BLaER1 (cell line): ENCODE data around the gene MAGI2.

Source experiments
- H3K27ac ChIP-seq: shearing (Covaris generic); formaldehyde crosslinking; 2 replicates; pipeline ENCODE4 v1.8.1; 2022
- H3K27me3 ChIP-seq: shearing (Covaris generic); formaldehyde crosslinking; 2 replicates; pipeline ENCODE4 v1.8.1; 2022
- H3K36me3 ChIP-seq: shearing (Covaris generic); formaldehyde crosslinking; 2 replicates; pipeline ENCODE4 v1.8.1; 2022
- H3K4me1 ChIP-seq: shearing (Covaris generic); formaldehyde crosslinking; 2 replicates; pipeline ENCODE4 v1.8.1; 2022
- H3K4me2 ChIP-seq: shearing (Covaris generic); formaldehyde crosslinking; 2 replicates; pipeline ENCODE4 v1.8.1; 2022
- H3K4me3 ChIP-seq: shearing (Covaris generic); formaldehyde crosslinking; 2 replicates; pipeline ENCODE4 v1.8.1; 2022
- H3K9ac ChIP-seq: shearing (Covaris generic); formaldehyde crosslinking; 2 replicates; pipeline ENCODE4 v1.8.1; 2022
- H3K9me3 ChIP-seq: shearing (Covaris generic); formaldehyde crosslinking; 2 replicates; pipeline ENCODE4 v1.8.1; 2022
- H4K20me1 ChIP-seq: shearing (Covaris generic); formaldehyde crosslinking; 2 replicates; pipeline ENCODE4 v1.8.1; 2022
- Cebpa-rat ChIP-seq: shearing (Covaris generic); IDR thresholded peaks from 2 replicates; pipeline ENCODE4 v1.8.1; 2022

Gene MAGI2

DNA sequence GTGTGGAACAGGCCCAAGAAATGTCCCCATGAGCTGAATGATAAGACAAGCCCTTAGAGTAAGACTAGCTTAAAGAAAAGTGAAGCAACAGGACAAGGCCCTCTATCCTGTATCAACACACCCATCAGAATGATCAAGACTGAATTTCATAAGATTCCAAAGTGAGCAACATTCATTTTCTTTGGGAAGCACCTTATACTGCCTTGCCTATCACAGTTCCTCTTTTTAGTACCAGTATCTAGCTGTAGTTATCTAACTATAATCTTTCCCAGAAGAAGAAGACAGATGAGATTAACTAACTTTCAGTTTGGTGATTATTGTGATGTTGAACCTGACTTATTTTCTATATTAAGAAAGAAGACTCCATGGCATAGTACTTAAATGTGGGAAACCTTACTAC, 1263.7 kb downstream of the MAGI2 start:
- Histone ChIP-seq H4K20me1 (no peaks in the 10 kb centered on the region), H3K27ac (no peak overlapping the region), H3K4me2 (no peak overlapping the region), H3K4me3 (no peak overlapping the region), H3K9ac (no peak overlapping the region), H3K27me3 (no peaks in the 10 kb centered on the region), H3K36me3 (no peaks in the 10 kb centered on the region), H3K9me3 (no peaks in the 10 kb centered on the region), H3K4me1 (no peaks in the 10 kb centered on the region)
- TF ChIP-seq Cebpa-rat, result no peak

DNA sequence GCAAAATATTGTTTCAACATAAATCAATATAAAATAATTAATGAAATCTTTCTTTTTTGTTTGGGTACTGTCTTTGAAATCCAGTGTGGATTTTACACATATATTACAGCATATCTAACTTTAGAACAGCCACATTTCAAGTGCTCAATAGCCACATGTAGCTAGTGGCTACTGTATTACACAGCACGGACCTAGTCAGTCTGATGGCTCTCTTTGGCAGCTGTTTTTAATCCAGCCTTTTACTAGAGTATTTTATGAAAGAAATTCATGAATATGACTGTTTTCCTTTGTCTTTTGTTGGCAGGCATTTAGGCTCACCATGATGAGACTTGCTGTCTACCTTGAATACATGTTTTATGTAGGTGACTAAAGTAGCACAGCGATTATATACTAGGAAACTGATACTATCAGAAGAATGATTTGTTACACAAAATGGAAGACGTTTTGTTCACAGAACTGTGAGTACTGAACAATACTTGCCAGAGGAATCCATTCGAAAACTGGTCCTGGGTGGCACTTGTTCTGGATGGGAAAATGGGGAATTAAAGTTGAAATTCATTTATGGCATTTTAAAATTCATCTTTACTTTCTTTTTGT, 1268.2 kb downstream of the MAGI2 start:
- Histone ChIP-seq H3K36me3 (no peaks in the 10 kb centered on the region), H3K9me3 (no peaks in the 10 kb centered on the region), H3K9ac (no peak overlapping the region), H3K4me3 (no peak overlapping the region), H3K4me1 (no peaks in the 10 kb centered on the region), H4K20me1 (no peaks in the 10 kb centered on the region), H3K4me2 (no peak overlapping the region), H3K27ac (no peak overlapping the region), H3K27me3 (no peaks in the 10 kb centered on the region)
- no peak for TF ChIP-seq Cebpa-rat

DNA sequence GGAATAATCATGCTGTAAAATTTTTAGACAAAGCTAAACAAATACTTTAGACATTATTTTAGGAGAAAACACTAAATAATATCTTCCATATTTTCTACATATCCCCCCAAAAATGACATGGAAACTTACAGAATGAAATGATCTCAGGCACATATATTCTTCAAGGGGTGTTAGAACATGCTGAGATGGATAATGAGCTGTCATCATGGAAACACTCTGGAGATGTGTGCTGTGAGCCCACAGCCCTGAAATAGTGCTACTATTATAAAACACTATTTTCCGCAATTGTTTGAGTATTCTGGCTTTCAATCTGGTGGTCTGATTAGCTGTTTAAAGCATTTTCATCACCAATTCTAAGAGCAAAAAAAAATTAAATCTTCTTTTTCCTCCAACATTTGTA, 1269.2 kb downstream of the MAGI2 start:
- no peaks in the 10 kb centered on the region for H3K36me3 ChIP-seq
- no peaks in the 10 kb centered on the region for H3K9me3 ChIP-seq
- no peaks in the 10 kb centered on the region for H3K27me3 ChIP-seq
- H4K20me1 ChIP-seq, result no peaks in the 10 kb centered on the region
- no peak overlapping the region for H3K4me2 ChIP-seq
- H3K9ac ChIP-seq, result no peak overlapping the region
- no peak for TF ChIP-seq Cebpa-rat
- no peak overlapping the region for H3K27ac ChIP-seq
- H3K4me3 ChIP-seq, result no peak overlapping the region
- H3K4me1 ChIP-seq, result no peaks in the 10 kb centered on the region

DNA sequence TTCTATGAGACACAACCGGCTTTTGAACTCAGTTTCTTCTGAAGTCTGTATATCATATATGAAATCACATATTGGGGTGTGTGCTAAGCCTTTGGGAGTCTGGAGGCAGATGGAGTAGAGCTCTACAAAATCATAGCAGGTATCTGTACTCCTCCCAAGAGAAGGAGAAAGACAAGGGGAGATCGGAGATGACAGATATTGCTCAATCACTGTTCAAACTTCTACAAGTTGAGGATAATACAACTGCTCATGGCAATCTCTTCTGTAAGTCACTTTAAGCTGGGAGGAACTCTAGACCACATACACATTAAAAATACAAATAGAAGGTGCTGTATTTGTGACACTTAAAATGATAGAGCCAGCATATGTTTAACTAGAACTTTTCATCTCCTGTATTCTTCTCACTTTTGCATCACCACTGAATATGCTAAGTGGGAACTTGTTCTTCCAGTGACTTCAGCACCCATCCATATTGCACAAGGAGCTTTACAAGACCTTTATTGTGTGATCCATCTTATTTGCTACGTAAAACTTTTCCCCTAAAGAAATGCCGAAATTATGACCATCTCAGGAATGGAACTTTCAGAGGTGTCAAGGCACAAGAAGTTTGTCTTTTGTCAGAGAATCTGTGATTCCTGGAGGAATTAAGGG, 1273.5 kb downstream of the MAGI2 start:
- H4K20me1 ChIP-seq, result no peaks in the 10 kb centered on the region
- no peak overlapping the region for H3K4me3 ChIP-seq
- no peaks in the 10 kb centered on the region for H3K36me3 ChIP-seq
- no peak for TF ChIP-seq Cebpa-rat
- H3K27ac ChIP-seq, result no peak overlapping the region
- no peaks in the 10 kb centered on the region for H3K4me1 ChIP-seq
- no peak overlapping the region for H3K9ac ChIP-seq
- H3K27me3 ChIP-seq, result no peaks in the 10 kb centered on the region
- no peaks in the 10 kb centered on the region for H3K9me3 ChIP-seq
- H3K4me2 ChIP-seq, result no peak overlapping the region

DNA sequence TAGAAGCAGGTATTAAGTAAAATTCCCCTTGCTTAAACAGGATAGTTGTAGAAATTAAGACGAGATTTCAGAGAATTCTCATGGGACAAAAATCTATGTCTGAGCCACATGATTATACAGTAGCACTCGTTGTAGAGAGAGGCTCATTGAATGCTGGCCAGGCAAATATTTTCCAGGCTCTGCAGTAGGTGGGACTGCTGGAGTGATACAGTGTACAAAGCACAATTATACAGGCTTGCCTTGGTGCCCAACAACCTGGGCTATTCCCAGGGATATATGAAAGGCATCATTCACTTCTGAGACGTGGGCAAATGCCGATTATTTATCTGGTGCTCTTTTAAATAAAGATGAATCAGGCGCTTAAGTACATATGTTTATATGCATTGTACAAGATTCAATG, 1274.3 kb downstream of the MAGI2 start:
- Histone ChIP-seq H3K27me3 (no peaks in the 10 kb centered on the region), H3K4me1 (no peaks in the 10 kb centered on the region), H3K4me3 (no peak overlapping the region), H3K9me3 (no peaks in the 10 kb centered on the region), H3K36me3 (no peaks in the 10 kb centered on the region), H4K20me1 (no peaks in the 10 kb centered on the region), H3K9ac (no peak overlapping the region), H3K27ac (no peak overlapping the region), H3K4me2 (no peak overlapping the region)
- no peak for TF ChIP-seq Cebpa-rat

DNA sequence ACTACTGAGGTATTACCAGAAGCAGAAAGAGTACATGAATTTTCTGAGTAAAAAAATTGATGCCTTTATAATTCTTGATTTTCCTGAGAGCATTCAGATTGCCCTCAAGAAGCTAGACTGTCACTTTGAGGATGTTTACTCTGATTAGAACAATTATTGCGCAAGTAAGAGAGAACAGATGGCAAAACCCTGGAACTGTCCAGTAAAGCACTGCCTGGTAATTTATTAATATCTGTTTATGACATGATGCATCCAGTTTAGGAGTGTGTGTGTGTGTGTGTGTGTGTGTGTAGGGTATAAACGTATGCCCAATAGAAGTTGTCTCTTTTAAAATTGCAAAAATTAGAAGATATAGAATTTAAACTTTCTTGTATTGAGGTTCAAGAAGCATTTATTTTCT, 1275.1 kb downstream of the MAGI2 start:
- H3K9ac ChIP-seq, result no peak overlapping the region
- H3K27ac ChIP-seq, result no peak overlapping the region
- no peaks in the 10 kb centered on the region for H3K9me3 ChIP-seq
- TF ChIP-seq Cebpa-rat, result peak; percentile 59; the same call in 1 of the 2 replicates
- H3K4me2 ChIP-seq, result no peak overlapping the region
- no peaks in the 10 kb centered on the region for H3K36me3 ChIP-seq
- no peaks in the 10 kb centered on the region for H3K4me1 ChIP-seq
- H3K4me3 ChIP-seq, result no peak overlapping the region
- no peaks in the 10 kb centered on the region for H3K27me3 ChIP-seq
- H4K20me1 ChIP-seq, result no peaks in the 10 kb centered on the region

DNA sequence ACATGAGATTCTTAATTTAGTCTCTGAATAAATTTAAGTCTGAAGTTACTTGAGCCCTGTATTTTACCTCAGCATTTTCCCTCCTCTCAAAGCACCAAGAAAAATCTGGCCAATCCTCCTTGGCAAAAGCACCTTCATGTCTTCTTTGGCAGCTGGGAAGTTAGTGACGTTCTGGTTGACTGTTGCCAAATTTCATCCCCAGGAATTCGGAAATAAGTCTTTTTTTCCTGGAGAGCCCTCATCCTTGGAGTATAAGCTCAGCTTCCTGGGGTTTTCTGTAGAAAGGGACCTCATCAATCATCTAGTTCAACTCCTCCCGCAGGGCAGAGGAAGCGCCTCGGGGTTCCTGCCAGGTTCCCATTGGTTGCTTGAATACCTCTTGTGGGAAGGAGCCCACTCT, 1277.3 kb downstream of the MAGI2 start:
- H3K27me3 ChIP-seq, result no peaks in the 10 kb centered on the region
- H3K9me3 ChIP-seq, result no peaks in the 10 kb centered on the region
- no peaks in the 10 kb centered on the region for H3K4me1 ChIP-seq
- TF ChIP-seq Cebpa-rat, result no peak
- H4K20me1 ChIP-seq, result no peaks in the 10 kb centered on the region
- H3K4me2 ChIP-seq, result no peak overlapping the region
- H3K4me3 ChIP-seq, result no peak overlapping the region
- H3K27ac ChIP-seq, result no peak overlapping the region
- no peaks in the 10 kb centered on the region for H3K36me3 ChIP-seq
- no peak overlapping the region for H3K9ac ChIP-seq

DNA sequence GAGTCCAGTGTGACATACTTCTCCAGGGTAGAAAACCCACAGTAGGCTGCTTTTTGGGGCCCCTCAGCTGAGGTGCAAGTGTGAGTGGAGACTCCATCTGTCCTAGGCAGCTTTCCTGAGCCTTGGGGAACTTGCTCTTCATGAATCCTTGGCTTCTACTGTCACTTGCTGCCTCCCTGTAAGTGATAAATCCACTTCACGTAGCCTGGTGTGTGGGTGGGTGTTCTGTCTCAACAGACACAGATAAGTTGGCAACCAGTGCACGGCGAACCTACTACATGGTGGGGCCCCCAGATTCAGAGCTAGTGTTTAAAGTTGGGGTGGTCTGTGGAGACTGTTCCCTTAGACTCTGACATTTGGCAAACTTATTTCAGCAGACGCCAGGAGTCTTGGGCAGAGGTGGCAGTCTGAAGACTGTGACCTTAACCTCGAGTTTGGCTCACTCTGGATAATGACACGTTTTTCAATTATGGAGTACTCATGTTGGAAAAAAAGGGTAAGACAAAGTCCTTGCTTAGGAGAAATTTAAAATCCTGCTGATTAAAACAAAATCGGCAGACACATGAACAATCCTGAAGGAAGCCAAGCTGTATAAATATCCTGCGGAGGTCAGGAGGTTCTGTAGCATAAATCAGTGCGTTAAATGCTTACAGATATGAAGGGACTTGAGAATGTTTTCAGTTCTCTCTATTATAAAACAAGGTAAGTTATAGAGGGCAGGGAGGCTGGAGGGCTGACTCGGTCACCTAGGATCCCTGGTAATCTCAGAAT, 1278.0 kb downstream of the MAGI2 start:
- Histone ChIP-seq H3K9me3 (no peaks in the 10 kb centered on the region), H3K4me1 (no peaks in the 10 kb centered on the region), H3K4me3 (no peak overlapping the region), H3K36me3 (no peaks in the 10 kb centered on the region), H3K9ac (no peak overlapping the region), H3K4me2 (no peak overlapping the region), H3K27ac (no peak overlapping the region), H3K27me3 (no peaks in the 10 kb centered on the region), H4K20me1 (no peaks in the 10 kb centered on the region)
- TF ChIP-seq Cebpa-rat, result no peak

DNA sequence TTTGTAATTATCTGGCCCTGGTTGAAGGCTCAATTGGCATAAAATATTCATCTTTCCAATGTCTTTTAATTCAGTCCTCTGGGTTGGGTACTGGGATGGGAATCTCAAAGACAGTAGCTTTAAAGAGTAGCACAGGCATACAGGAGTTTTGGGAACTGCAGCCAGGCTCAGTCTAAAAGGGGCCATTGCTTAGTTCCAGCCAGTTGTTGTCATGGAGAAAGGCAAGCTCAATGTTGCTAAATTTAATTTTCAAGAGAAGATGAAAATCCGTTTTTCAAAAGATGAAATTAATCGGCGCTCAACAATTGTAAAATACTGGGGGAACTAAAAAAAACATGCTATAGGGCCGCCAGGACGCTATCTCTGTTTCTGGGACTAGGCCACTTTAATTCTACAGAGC, 1279.8 kb downstream of the MAGI2 start:
- Histone ChIP-seq H3K9me3 (no peaks in the 10 kb centered on the region), H4K20me1 (no peaks in the 10 kb centered on the region), H3K9ac (no peak overlapping the region), H3K4me2 (no peak overlapping the region), H3K36me3 (no peaks in the 10 kb centered on the region), H3K4me1 (no peaks in the 10 kb centered on the region), H3K27me3 (no peaks in the 10 kb centered on the region), H3K27ac (no peak overlapping the region), H3K4me3 (no peak overlapping the region)
- TF ChIP-seq Cebpa-rat, result no peak

DNA sequence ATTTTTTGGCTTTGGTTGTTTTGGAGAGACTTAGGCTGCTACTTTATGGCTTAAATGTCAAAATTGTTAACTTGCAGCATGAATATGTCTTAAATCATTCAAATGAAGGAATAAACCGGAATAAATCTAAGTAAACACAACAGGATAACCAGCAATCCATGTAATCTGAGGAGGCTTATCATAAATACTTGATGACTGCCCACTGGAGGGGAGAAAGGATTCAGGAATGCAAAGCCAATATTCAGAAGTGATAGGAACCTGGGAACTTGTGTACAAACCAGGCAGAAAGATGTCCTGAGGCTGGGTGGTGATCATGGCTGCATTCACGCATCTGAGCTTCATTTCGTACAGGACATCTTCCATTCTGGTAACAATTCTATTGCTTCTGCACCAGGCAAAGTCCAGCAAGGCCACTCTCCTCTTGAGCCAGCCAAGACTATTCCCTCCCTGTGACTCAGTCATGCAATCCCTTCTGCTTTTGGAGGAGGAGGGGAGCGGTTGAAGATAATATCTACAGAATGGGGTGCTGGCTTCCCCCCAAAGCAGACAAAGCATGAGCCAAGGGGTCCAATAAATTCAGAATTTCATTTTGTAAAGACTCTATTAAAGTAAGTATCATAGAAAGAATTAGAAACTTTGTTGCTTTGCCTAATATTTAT, 1280.4 kb downstream of the MAGI2 start:
- no peak for TF ChIP-seq Cebpa-rat
- H3K4me1 ChIP-seq, result no peaks in the 10 kb centered on the region
- H3K4me2 ChIP-seq, result no peak overlapping the region
- H3K9ac ChIP-seq, result no peak overlapping the region
- no peaks in the 10 kb centered on the region for H3K9me3 ChIP-seq
- no peaks in the 10 kb centered on the region for H3K36me3 ChIP-seq
- H3K27me3 ChIP-seq, result no peaks in the 10 kb centered on the region
- H3K27ac ChIP-seq, result no peak overlapping the region
- no peak overlapping the region for H3K4me3 ChIP-seq
- no peaks in the 10 kb centered on the region for H4K20me1 ChIP-seq
